ENCODE results near the gene LOX. TPM values are rescaled to one million over a fixed set of nuclear protein-coding genes. Genes with fewer than 3 reads are reported as not detected.

The LOX gene
- total and polyA plus RNA-seq, 2 experiments from 2014 or later = 440 to 1,207 TPM

DNA sequence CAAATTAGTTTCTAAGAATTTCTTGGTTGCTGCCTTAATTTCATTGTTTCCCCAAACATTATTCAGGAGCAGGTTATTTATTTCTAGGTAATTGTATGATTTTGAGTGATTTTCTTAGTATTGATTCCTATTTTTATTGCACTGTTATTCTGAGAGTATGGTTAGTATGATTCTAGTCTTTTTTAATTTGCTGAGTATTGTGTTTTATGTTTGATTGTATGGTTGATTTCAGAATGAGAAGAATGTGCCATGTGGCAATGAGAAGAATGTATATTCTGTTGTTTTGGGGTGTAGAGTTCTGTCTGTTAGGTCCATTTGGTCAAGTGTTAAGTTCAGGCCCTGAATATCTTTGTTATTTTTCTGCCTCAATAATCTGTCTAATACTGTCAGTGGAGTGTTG lies 27.1 kb downstream of the LOX start:
- Histone ChIP-seq H3K4me2 (ENCODE audit: unreplicated experiment) (no peak overlapping the region), H2AFZ (no peak overlapping the region), H3K79me2 (ENCODE audit: insufficient read depth) (no peaks in the 10 kb centered on the region), H3K27ac (no peak overlapping the region), H3K9me3 (ENCODE audit: low read depth) (no peaks in the 10 kb centered on the region), H3K27me3 (replicated peaks; ENCODE audit: insufficient read depth) (no peaks in the 10 kb centered on the region), H3K9me2 (ENCODE audit: insufficient read depth) (no peaks in the 10 kb centered on the region), H4K20me1 (ENCODE audit: insufficient read depth) (no peaks in the 10 kb centered on the region), H3F3A (ENCODE audit: insufficient read depth) (no peaks in the 10 kb centered on the region), H3K4me3 (no peak overlapping the region), H3K9ac (no peak overlapping the region), H3K4me1 (ENCODE audit: insufficient read depth) (peaks cover 2% of the 10 kb centered on the region; the same call in 1 of the 2 replicates), H3K36me3 (ENCODE audit: low read depth) (no peaks in the 10 kb centered on the region)
- in situ Hi-C loops (cut with MboI) = no loop called here
- TF ChIP-seq EZH2phosphoT487 (IDR thresholded peaks at IDR 0.05; ENCODE audit: insufficient read depth, low read depth) (no peak), EZH2 (IDR thresholded peaks at IDR 0.05; ENCODE audit: insufficient read depth, poor library complexity, severe bottlenecking) (no peak)
- no peak for DNase-seq

DNA sequence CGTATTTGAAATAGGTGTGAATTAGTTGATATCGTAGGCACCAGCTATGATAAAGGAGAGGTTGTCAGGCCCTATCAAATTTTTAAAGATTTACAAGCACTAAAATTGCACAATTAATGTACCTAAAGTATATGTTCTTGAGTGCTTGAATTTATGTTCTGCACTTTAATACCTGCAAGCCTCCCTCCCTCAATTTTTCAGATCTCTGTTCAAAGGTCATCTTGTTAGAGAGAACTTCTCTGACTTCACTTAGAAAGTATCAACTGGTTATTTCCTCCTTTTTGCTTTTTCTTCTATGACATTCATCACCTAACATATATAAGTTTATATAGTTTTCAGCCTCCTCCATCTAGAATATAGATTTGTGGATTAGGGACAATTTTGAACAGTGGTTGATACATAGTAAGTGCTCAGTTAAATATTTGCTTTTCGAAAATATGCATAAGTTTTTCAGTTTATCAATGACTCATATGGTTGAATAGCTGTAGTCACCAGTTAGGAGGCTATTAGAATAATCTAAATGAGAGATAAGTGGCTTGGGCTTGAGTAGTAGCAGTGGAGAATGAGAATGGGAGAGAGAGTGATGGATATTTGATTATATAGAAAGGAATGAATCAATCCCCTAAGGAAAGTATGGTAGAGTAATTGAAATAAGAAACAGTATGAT lies 37.3 kb downstream of the LOX start:
- Histone ChIP-seq H4K20me1 (ENCODE audit: insufficient read depth) (no peaks in the 10 kb centered on the region), H3K9ac (no peak overlapping the region), H3K4me2 (ENCODE audit: unreplicated experiment) (no peak overlapping the region), H3K27me3 (replicated peaks; ENCODE audit: insufficient read depth) (no peaks in the 10 kb centered on the region), H3K79me2 (ENCODE audit: insufficient read depth) (no peaks in the 10 kb centered on the region), H2AFZ (no peak overlapping the region), H3K4me1 (ENCODE audit: insufficient read depth) (no peaks in the 10 kb centered on the region), H3K9me3 (ENCODE audit: low read depth) (no peaks in the 10 kb centered on the region), H3K36me3 (ENCODE audit: low read depth) (0 out of 2 replicates have a peak, but pooled peaks cover 6% of the 10 kb centered on the region), H3F3A (ENCODE audit: insufficient read depth) (no peaks in the 10 kb centered on the region), H3K27ac (no peak overlapping the region), H3K4me3 (no peak overlapping the region), H3K9me2 (ENCODE audit: insufficient read depth) (no peaks in the 10 kb centered on the region)
- TF ChIP-seq EZH2phosphoT487 (IDR thresholded peaks at IDR 0.05; ENCODE audit: insufficient read depth, low read depth) (no peak), EZH2 (IDR thresholded peaks at IDR 0.05; ENCODE audit: insufficient read depth, poor library complexity, severe bottlenecking) (no peak)
- WGBS, 2 experiments (ENCODE audit: low coverage in 1 of 2, low lambda C conversion rate in 2 of 2, missing lambda C conversion rate in 2 of 2) = 77 to 81% methylated on average over 3 of the region's 3 CpGs
- DNase-seq = no peak
- in situ Hi-C loops (cut with MboI) = no loop called here

DNA sequence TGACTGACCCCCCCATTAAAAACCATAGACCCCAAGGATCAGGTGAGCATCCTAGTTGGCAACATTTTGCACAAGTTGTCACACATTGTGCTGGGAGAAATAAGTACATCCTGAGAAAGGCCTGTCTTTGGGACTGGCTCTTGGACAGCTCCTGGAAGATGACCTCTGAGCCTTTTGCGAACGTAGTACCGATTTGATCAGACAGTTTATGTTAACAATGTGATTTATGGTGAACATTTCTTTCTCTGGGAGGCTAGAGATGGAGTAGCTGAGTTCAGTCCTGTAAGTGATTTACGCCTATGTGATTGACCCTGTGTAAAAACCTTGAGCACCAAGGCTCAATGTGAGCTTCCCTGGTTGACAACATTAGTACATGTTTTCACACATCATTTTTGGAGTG lies 41.7 kb downstream of the LOX start:
- TF ChIP-seq EZH2phosphoT487 (IDR thresholded peaks at IDR 0.05; ENCODE audit: insufficient read depth, low read depth) (no peak), EZH2 (IDR thresholded peaks at IDR 0.05; ENCODE audit: insufficient read depth, poor library complexity, severe bottlenecking) (no peak)
- in situ Hi-C loops (cut with MboI) = no loop called here

DNA sequence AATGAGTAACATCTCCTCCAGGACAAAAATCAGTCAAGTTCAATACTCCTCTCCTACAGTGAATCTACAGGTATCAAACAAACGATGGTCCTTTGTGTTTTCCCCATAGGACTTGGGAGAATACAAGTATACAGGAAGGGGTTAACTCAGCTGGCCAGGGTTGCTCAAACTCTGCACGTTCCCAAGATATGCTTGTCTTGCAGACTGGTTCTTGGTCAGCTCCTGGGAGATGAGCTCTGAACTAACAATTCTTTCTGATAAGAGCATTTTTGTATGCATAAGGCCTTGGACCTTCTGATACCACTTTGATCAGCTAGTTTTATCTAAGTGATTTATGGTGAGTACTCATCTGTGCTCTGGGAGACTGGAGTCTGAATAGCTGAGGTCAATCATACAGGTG lies 42.1 kb downstream of the LOX start:
- H4K20me1 ChIP-seq (ENCODE audit: insufficient read depth) = no peaks in the 10 kb centered on the region
- 53 to 60% methylated on average over 2 of the region's 2 CpGs for WGBS, 2 experiments (ENCODE audit: low coverage in 1 of 2, low lambda C conversion rate in 2 of 2, missing lambda C conversion rate in 2 of 2)
- no peaks in the 10 kb centered on the region for H3K36me3 ChIP-seq (ENCODE audit: low read depth)
- H3K4me2 ChIP-seq (ENCODE audit: unreplicated experiment) = no peak overlapping the region
- no peaks in the 10 kb centered on the region for H3K9me2 ChIP-seq (ENCODE audit: insufficient read depth)
- no peaks in the 10 kb centered on the region for H3K9me3 ChIP-seq (ENCODE audit: low read depth)
- no peak overlapping the region for H2AFZ ChIP-seq
- DNase-seq = no peak
- no peaks in the 10 kb centered on the region for H3K79me2 ChIP-seq (ENCODE audit: insufficient read depth)
- H3K4me1 ChIP-seq (ENCODE audit: insufficient read depth) = no peaks in the 10 kb centered on the region
- TF ChIP-seq EZH2phosphoT487 (IDR thresholded peaks at IDR 0.05; ENCODE audit: insufficient read depth, low read depth) = no peak
- TF ChIP-seq EZH2 (IDR thresholded peaks at IDR 0.05; ENCODE audit: insufficient read depth, poor library complexity, severe bottlenecking) = no peak
- no peak overlapping the region for H3K9ac ChIP-seq
- H3F3A ChIP-seq (ENCODE audit: insufficient read depth) = no peaks in the 10 kb centered on the region
- no peaks in the 10 kb centered on the region for H3K27me3 ChIP-seq (replicated peaks; ENCODE audit: insufficient read depth)
- H3K4me3 ChIP-seq = no peak overlapping the region
- H3K27ac ChIP-seq = no peak overlapping the region
- in situ Hi-C loops (cut with MboI) = no loop called here

More for the DNA sequence above, 41.7 kb downstream of the LOX start:
- Histone ChIP-seq H3K4me1 (ENCODE audit: insufficient read depth) (no peaks in the 10 kb centered on the region), H3K27me3 (replicated peaks; ENCODE audit: insufficient read depth) (no peaks in the 10 kb centered on the region), H3K4me2 (ENCODE audit: unreplicated experiment) (no peak overlapping the region), H3K36me3 (ENCODE audit: low read depth) (no peaks in the 10 kb centered on the region), H3F3A (ENCODE audit: insufficient read depth) (no peaks in the 10 kb centered on the region), H4K20me1 (ENCODE audit: insufficient read depth) (no peaks in the 10 kb centered on the region), H2AFZ (no peak overlapping the region), H3K9ac (no peak overlapping the region), H3K9me3 (ENCODE audit: low read depth) (no peaks in the 10 kb centered on the region), H3K4me3 (no peak overlapping the region), H3K27ac (no peak overlapping the region), H3K9me2 (ENCODE audit: insufficient read depth) (no peaks in the 10 kb centered on the region), H3K79me2 (ENCODE audit: insufficient read depth) (no peaks in the 10 kb centered on the region)
- WGBS, 2 experiments (ENCODE audit: low coverage in 1 of 2, low lambda C conversion rate in 2 of 2, missing lambda C conversion rate in 2 of 2) = 83 to 84% methylated on average over 4 of the region's 4 CpGs
- no peak for DNase-seq

DNA sequence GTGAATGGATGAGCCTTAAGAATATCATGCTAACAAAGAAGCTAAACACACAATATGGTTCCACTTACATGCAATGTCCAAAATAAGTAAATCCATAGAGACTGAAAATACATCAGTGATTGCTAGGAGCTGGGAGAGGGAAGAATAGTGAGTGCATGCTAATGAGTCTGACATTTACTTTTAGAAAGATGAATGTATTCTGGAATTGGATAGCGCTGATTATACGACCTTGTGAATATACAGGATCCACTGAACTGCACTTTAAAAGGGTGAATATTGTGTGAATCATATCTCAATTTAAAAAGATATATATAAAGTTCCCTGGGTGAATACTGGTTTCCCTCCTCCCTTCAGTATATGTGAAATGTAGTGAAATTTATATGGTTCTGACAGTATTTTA lies 46.2 kb downstream of the LOX start:
- H3K9ac ChIP-seq = no peak overlapping the region
- H3K4me1 ChIP-seq (ENCODE audit: insufficient read depth) = peaks cover 13% of the 10 kb centered on the region
- H3K4me2 ChIP-seq (ENCODE audit: unreplicated experiment) = no peak overlapping the region
- H3K9me2 ChIP-seq (ENCODE audit: insufficient read depth) = no peaks in the 10 kb centered on the region
- no peaks in the 10 kb centered on the region for H3K79me2 ChIP-seq (ENCODE audit: insufficient read depth)
- peaks cover 6% of the 10 kb centered on the region for H3F3A ChIP-seq (ENCODE audit: insufficient read depth)
- H3K27me3 ChIP-seq (replicated peaks; ENCODE audit: insufficient read depth) = no peaks in the 10 kb centered on the region
- no peaks in the 10 kb centered on the region for H3K9me3 ChIP-seq (ENCODE audit: low read depth)
- DNase-seq = no peak
- 97 to 100% methylated on average over 2 of the region's 2 CpGs for WGBS, 2 experiments (ENCODE audit: low coverage in 1 of 2, low lambda C conversion rate in 2 of 2, missing lambda C conversion rate in 2 of 2)
- H2AFZ ChIP-seq = no peak overlapping the region
- H4K20me1 ChIP-seq (ENCODE audit: insufficient read depth) = no peaks in the 10 kb centered on the region
- no peak overlapping the region for H3K4me3 ChIP-seq
- peaks cover 13% of the 10 kb centered on the region for H3K36me3 ChIP-seq (ENCODE audit: low read depth)
- in situ Hi-C loops (cut with MboI) = no loop called here
- TF ChIP-seq EZH2 (IDR thresholded peaks at IDR 0.05; ENCODE audit: insufficient read depth, poor library complexity, severe bottlenecking) (no peak), EZH2phosphoT487 (IDR thresholded peaks at IDR 0.05; ENCODE audit: insufficient read depth, low read depth) (no peak)
- H3K27ac ChIP-seq = no peak overlapping the region

Measured in GM23248 (cell line).